HL-60 (cell line): Measurements from ENCODE around the gene BBC3.

Experiments used
- DNase-seq, 2 experiments: peaks; one replicate each; pipeline ENCODE4 v3.0.0-alpha.2; 2010 to 2020; ENCODE audit warnings: low read depth in 1 of 2, low spot score in 1 of 2
- H3K27ac ChIP-seq: fragments of 250-450 bp; sonication (Bioruptor Pico); replicated peaks from 2 replicates; pipeline ENCODE4 v1.5.1; 2020; ENCODE audit warnings: mild to moderate bottlenecking, moderate library complexity
- H3K27me3 ChIP-seq: fragments of 250-450 bp; sonication (Bioruptor Pico); 2 replicates; pipeline ENCODE4 v1.5.1; 2021; ENCODE audit warnings: mild to moderate bottlenecking, moderate library complexity; ENCODE audit not compliant: insufficient read depth, poor library complexity, severe bottlenecking
- H3K4me3 ChIP-seq: replicated peaks from 2 replicates; pipeline ENCODE4 v1.5.1; 2011; ENCODE audit warnings: mild to moderate bottlenecking, control low read depth, low read length; ENCODE audit not compliant: insufficient read depth
- CTCF ChIP-seq: IDR thresholded peaks from one replicate; pipeline ENCODE4 v1.5.1; 2011; ENCODE audit warnings: low read length, control low read depth, inconsistent platforms; ENCODE audit not compliant: insufficient read depth
- GABPA ChIP-seq: IDR thresholded peaks from 2 replicates; pipeline ENCODE4 v1.6.1; 2012; ENCODE audit warnings: low read depth
- POLR2AphosphoS5 ChIP-seq: IDR thresholded peaks from 2 replicates; pipeline ENCODE4 v1.6.1; 2012; ENCODE audit warnings: low read depth
- REST ChIP-seq: IDR thresholded peaks from 2 replicates; pipeline ENCODE4 v1.6.1; 2012; ENCODE audit warnings: low read depth; ENCODE audit not compliant: insufficient replicate concordance
- SPI1 ChIP-seq: IDR thresholded peaks from 2 replicates; pipeline ENCODE4 v1.6.1; 2012; ENCODE audit warnings: low read depth, mild to moderate bottlenecking, borderline replicate concordance

The BBC3 gene

GRCh38 chr19:47197141-47197540 is 33.9 kb downstream of the BBC3 start:
- H3K27ac ChIP-seq: no peak overlapping the region
- no peaks in the 10 kb centered on the region for H3K27me3 ChIP-seq
- no peak for DNase-seq
- TF ChIP-seq POLR2AphosphoS5 (no peak), SPI1 (no peak), GABPA (no peak)
- no peak overlapping the region for H3K4me3 ChIP-seq

- Histone ChIP-seq H3K4me3 (no peak overlapping the region), H3K27me3 (no peaks in the 10 kb centered on the region), H3K27ac (no peak overlapping the region)
- TF ChIP-seq GABPA (no peak), POLR2AphosphoS5 (no peak), SPI1 (no peak), REST (no peak), CTCF (no peak)
- no peak for DNase-seq
Observed at GRCh38 chr19:47195434-47195833, 35.6 kb downstream of the BBC3 start.

- H3K27me3 ChIP-seq: no peaks in the 10 kb centered on the region
- no peak overlapping the region for H3K4me3 ChIP-seq
- no peak for DNase-seq
- H3K27ac ChIP-seq: no peak overlapping the region
- no peak for TF ChIP-seq CTCF
Observed at GRCh38 chr19:47190167-47190727, 40.8 kb downstream of the BBC3 start.

GRCh38 chr19:47188507-47189033 is 42.4 kb downstream of the BBC3 start:
- no peak overlapping the region for H3K27ac ChIP-seq
- H3K4me3 ChIP-seq: no peak overlapping the region
- no peak for DNase-seq
- no peaks in the 10 kb centered on the region for H3K27me3 ChIP-seq
- TF ChIP-seq GABPA: no peak
- no peak for TF ChIP-seq POLR2AphosphoS5
- TF ChIP-seq CTCF: no peak
- TF ChIP-seq SPI1: no peak
- no peak for TF ChIP-seq REST
